HG03097 (cell line): ENCODE results near the gene LDB2.

Source experiments
- ATAC-seq: cut with Tn5 transposase; IDR thresholded peaks from one replicate; pipeline ENCODE4 v1.9.1; 2021; ENCODE audit not compliant: unreplicated experiment, low FRiP score

Gene LDB2

GRCh38 chr4:16608611-16609125 lies 289.8 kb downstream of the LDB2 start:
- no peak for ATAC-seq

GRCh38 chr4:16608123-16608522 lies 290.3 kb downstream of the LDB2 start:
- ATAC-seq: no peak

- no peak for ATAC-seq
Measured at GRCh38 chr4:16607241-16608066, 291.0 kb downstream of the LDB2 start.

- no peak for ATAC-seq
Measured at GRCh38 chr4:16606691-16607090, 291.8 kb downstream of the LDB2 start.

- no peak for ATAC-seq
Measured at GRCh38 chr4:16603178-16603577, 295.3 kb downstream of the LDB2 start.

GRCh38 chr4:16598597-16599206 lies 299.7 kb downstream of the LDB2 start:
- ATAC-seq: no peak

- no peak for ATAC-seq
Measured at GRCh38 chr4:16597845-16598596, 300.4 kb downstream of the LDB2 start.

GRCh38 chr4:16597443-16597842 lies 301.0 kb downstream of the LDB2 start:
- ATAC-seq: no peak

- no peak for ATAC-seq
Measured at GRCh38 chr4:16596267-16596666, 302.2 kb downstream of the LDB2 start.

GRCh38 chr4:16594128-16594527 lies 304.3 kb downstream of the LDB2 start:
- ATAC-seq: no peak

- ATAC-seq: no peak
Measured at GRCh38 chr4:16593386-16593785, 305.1 kb downstream of the LDB2 start.

- no peak for ATAC-seq
Measured at GRCh38 chr4:16591272-16591826, 307.1 kb downstream of the LDB2 start.

GRCh38 chr4:16590797-16591196 lies 307.6 kb downstream of the LDB2 start:
- no peak for ATAC-seq

GRCh38 chr4:16588651-16589050 lies 309.8 kb downstream of the LDB2 start:
- no peak for ATAC-seq

- no peak for ATAC-seq
Measured at GRCh38 chr4:16588149-16588548, 310.3 kb downstream of the LDB2 start.

GRCh38 chr4:16585053-16585452 lies 313.4 kb downstream of the LDB2 start:
- no peak for ATAC-seq

- ATAC-seq: no peak
Measured at GRCh38 chr4:16583764-16584163, 314.7 kb downstream of the LDB2 start.

GRCh38 chr4:16582526-16582925 lies 315.9 kb downstream of the LDB2 start:
- no peak for ATAC-seq

GRCh38 chr4:16582036-16582435 lies 316.4 kb downstream of the LDB2 start:
- ATAC-seq: no peak

- no peak for ATAC-seq
Measured at GRCh38 chr4:16581117-16581516, 317.3 kb downstream of the LDB2 start.

GRCh38 chr4:16580514-16580913 lies 317.9 kb downstream of the LDB2 start:
- no peak for ATAC-seq
